Prostate gland (tissue), 2 donors: ENCODE results near the gene CXADR.

Source experiments
- POLR2AphosphoS5 ChIP-seq: sonication (generic); formaldehyde crosslinking; IDR thresholded peaks from one replicate; pipeline ENCODE4 v1.6.1; 2017; ENCODE audit warnings: antibody characterized with exemption
- TF ChIP-seq, protein P1 (sequence below), 4 experiments: fragments of 200-600 bp in 2 of 4; fragments of 450-650 bp in 2 of 4; sonication (generic) in 2 of 4; IDR thresholded peaks; 1 replicate in 3 of 4; 2 replicates in 1 of 4; pipeline ENCODE4 v1.5.1; 2016 to 2019; ENCODE audit warnings: antibody characterized with exemption in 4 of 4, mild to moderate bottlenecking in 2 of 4, moderate library complexity in 2 of 4

DNA sequence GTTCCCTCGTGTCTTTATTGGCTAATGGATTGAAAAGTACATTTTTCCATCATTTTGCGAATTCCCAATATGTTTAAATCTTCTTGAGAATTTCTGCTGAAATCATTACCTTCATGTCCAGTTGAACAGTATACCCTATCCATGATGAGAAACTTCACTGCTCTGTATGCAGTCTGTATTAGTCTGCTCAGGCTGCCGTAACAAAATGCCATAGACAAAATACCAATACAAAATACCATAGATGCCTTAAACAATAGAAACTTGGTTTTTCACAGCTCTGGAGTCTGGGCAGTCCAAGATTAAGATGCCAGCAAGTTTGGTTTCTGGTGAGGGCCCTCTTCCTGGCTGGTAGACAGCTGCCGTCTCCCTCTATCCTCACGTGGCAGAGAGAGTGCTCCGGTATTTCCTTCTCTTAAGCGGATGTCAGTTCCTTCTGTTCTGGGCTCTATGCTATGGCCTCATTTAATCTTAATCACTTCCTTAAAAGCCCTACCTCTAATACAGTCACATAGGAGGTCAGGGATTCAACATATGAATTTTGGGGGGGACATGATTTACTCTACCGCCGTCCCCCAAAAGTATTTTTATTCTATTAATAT lies 27.0 kb downstream of the CXADR start:
- TF ChIP-seq, protein P1, sequence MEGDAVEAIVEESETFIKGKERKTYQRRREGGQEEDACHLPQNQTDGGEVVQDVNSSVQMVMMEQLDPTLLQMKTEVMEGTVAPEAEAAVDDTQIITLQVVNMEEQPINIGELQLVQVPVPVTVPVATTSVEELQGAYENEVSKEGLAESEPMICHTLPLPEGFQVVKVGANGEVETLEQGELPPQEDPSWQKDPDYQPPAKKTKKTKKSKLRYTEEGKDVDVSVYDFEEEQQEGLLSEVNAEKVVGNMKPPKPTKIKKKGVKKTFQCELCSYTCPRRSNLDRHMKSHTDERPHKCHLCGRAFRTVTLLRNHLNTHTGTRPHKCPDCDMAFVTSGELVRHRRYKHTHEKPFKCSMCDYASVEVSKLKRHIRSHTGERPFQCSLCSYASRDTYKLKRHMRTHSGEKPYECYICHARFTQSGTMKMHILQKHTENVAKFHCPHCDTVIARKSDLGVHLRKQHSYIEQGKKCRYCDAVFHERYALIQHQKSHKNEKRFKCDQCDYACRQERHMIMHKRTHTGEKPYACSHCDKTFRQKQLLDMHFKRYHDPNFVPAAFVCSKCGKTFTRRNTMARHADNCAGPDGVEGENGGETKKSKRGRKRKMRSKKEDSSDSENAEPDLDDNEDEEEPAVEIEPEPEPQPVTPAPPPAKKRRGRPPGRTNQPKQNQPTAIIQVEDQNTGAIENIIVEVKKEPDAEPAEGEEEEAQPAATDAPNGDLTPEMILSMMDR (IDR thresholded peaks at IDR 0.05) = no peak
- no peak for TF ChIP-seq POLR2AphosphoS5
